DOHH2 (cell line): ENCODE measurements around the gene C1orf174.

Experiments
- H3F3A ChIP-seq: fragments of 200-600 bp; sonication (generic), shearing (Covaris generic); 2 replicates; pipeline ENCODE4 v1.6.0; 2016; ENCODE audit warnings: antibody characterized with exemption, mild to moderate bottlenecking; ENCODE audit not compliant: control insufficient read depth, insufficient read depth
- H3K27ac ChIP-seq: fragments of 200-600 bp; sonication (generic); 2 replicates; pipeline ENCODE4 v1.5.1; 2014; ENCODE audit warnings: low read depth, mild to moderate bottlenecking, low read length, moderate library complexity
- H3K27me3 ChIP-seq: fragments of 200-600 bp; sonication (generic); 2 replicates; pipeline ENCODE4 v1.6.1; 2014; ENCODE audit warnings: mild to moderate bottlenecking, low read length, mixed read lengths; ENCODE audit not compliant: control insufficient read depth
- H3K36me3 ChIP-seq: fragments of 200-600 bp; sonication (generic); 2 replicates; pipeline ENCODE4 v1.6.1; 2014; ENCODE audit warnings: mild to moderate bottlenecking, low read length, moderate library complexity, mixed read lengths; ENCODE audit not compliant: control insufficient read depth
- H3K4me1 ChIP-seq: fragments of 200-600 bp; sonication (generic); 2 replicates; pipeline ENCODE4 v1.6.1; 2014; ENCODE audit warnings: mild to moderate bottlenecking, low read length, mixed read lengths; ENCODE audit not compliant: control insufficient read depth
- H3K4me2 ChIP-seq: fragments of 200-600 bp; sonication (generic); 2 replicates; pipeline ENCODE4 v1.6.0; 2014; ENCODE audit warnings: mild to moderate bottlenecking, low read length, moderate library complexity
- H3K4me3 ChIP-seq: fragments of 200-600 bp; sonication (generic); 2 replicates; pipeline ENCODE4 v1.5.1; 2014; ENCODE audit warnings: mild to moderate bottlenecking, low read length, mixed read lengths
- H3K79me2 ChIP-seq: fragments of 200-600 bp; sonication (generic); 2 replicates; pipeline ENCODE4 v1.6.1; 2014; ENCODE audit warnings: mild to moderate bottlenecking, low read length, mixed read lengths; ENCODE audit not compliant: control insufficient read depth
- H3K9me2 ChIP-seq: fragments of 200-600 bp; sonication (generic); replicated peaks from 2 replicates; pipeline ENCODE4 v1.6.1; 2014; ENCODE audit warnings: mild to moderate bottlenecking, low read length, mixed read lengths; ENCODE audit not compliant: control insufficient read depth
- H3K9me3 ChIP-seq: fragments of 200-600 bp; sonication (generic); 2 replicates; pipeline ENCODE4 v1.6.1; 2014; ENCODE audit warnings: antibody characterized with exemption, low read length, mixed read lengths; ENCODE audit not compliant: control insufficient read depth, insufficient read depth
- H4K20me1 ChIP-seq: fragments of 200-600 bp; sonication (generic); 2 replicates; pipeline ENCODE4 v1.6.0; 2014; ENCODE audit warnings: low read depth, mild to moderate bottlenecking, antibody characterized with exemption, low read length, moderate library complexity; ENCODE audit not compliant: control insufficient read depth, insufficient read depth
- CTCF ChIP-seq: fragments of 200-600 bp; sonication (generic); IDR thresholded peaks from one replicate; pipeline ENCODE4 v1.5.1; 2014; ENCODE audit warnings: antibody characterized with exemption, mild to moderate bottlenecking, low read depth, low read length; ENCODE audit not compliant: poor library complexity, severe bottlenecking
- EZH2phosphoT487 ChIP-seq: fragments of 200-600 bp; sonication (generic); IDR thresholded peaks from 2 replicates; pipeline ENCODE4 v1.6.1; 2017; ENCODE audit warnings: borderline replicate concordance, mild to moderate bottlenecking, antibody characterized with exemption, low read length, moderate library complexity, mixed read lengths

The C1orf174 gene

GRCh38 chr1:3931007-3931912 is 31.2 kb upstream of the C1orf174 start:
- H3K27me3 ChIP-seq = peaks cover 8% of the 10 kb centered on the region
- no peak overlapping the region for H3K4me2 ChIP-seq
- no peak overlapping the region for H3K27ac ChIP-seq
- H3K79me2 ChIP-seq = no peaks in the 10 kb centered on the region
- TF ChIP-seq EZH2phosphoT487 = no peak
- no peak for TF ChIP-seq CTCF
- no peaks in the 10 kb centered on the region for H3K4me1 ChIP-seq
- no peaks in the 10 kb centered on the region for H4K20me1 ChIP-seq
- peaks cover 11% of the 10 kb centered on the region for H3F3A ChIP-seq
- no peaks in the 10 kb centered on the region for H3K36me3 ChIP-seq
- H3K4me3 ChIP-seq = no peak overlapping the region
- no peaks in the 10 kb centered on the region for H3K9me2 ChIP-seq
- peaks cover 7% of the 10 kb centered on the region; the same call in 1 of the 2 replicates for H3K9me3 ChIP-seq

GRCh38 chr1:3930301-3931006 is 30.4 kb upstream of the C1orf174 start:
- Histone ChIP-seq H3K79me2 (no peaks in the 10 kb centered on the region), H3K27me3 (peaks cover 8% of the 10 kb centered on the region), H3F3A (peaks cover 11% of the 10 kb centered on the region), H3K9me3 (peaks cover 4% of the 10 kb centered on the region; the same call in 1 of the 2 replicates), H3K27ac (no peak overlapping the region), H3K4me2 (no peak overlapping the region), H3K4me3 (no peak overlapping the region), H4K20me1 (no peaks in the 10 kb centered on the region), H3K9me2 (no peaks in the 10 kb centered on the region), H3K4me1 (no peaks in the 10 kb centered on the region), H3K36me3 (no peaks in the 10 kb centered on the region)
- TF ChIP-seq CTCF = no peak
- TF ChIP-seq EZH2phosphoT487 = no peak

- Histone ChIP-seq H3F3A (peaks cover 11% of the 10 kb centered on the region), H3K4me1 (no peaks in the 10 kb centered on the region), H3K4me3 (no peak overlapping the region), H4K20me1 (no peaks in the 10 kb centered on the region), H3K27ac (no peak overlapping the region), H3K9me3 (peaks cover 4% of the 10 kb centered on the region; the same call in 1 of the 2 replicates), H3K27me3 (peaks cover 8% of the 10 kb centered on the region), H3K36me3 (no peaks in the 10 kb centered on the region), H3K9me2 (no peaks in the 10 kb centered on the region), H3K79me2 (no peaks in the 10 kb centered on the region), H3K4me2 (no peak overlapping the region)
- no peak for TF ChIP-seq CTCF
- TF ChIP-seq EZH2phosphoT487 = no peak
Measured at GRCh38 chr1:3929126-3929525, 29.1 kb upstream of the C1orf174 start.
